ENCODE data around the gene CACNA1B. TPM values are rescaled to one million over a fixed set of nuclear protein-coding genes. Genes with fewer than 3 reads are reported as not detected.

CACNA1B gene
- polyA plus RNA-seq, 4 donors = under 0.01 to 0.91 (median 0.18) TPM; not detected in 1

DNA sequence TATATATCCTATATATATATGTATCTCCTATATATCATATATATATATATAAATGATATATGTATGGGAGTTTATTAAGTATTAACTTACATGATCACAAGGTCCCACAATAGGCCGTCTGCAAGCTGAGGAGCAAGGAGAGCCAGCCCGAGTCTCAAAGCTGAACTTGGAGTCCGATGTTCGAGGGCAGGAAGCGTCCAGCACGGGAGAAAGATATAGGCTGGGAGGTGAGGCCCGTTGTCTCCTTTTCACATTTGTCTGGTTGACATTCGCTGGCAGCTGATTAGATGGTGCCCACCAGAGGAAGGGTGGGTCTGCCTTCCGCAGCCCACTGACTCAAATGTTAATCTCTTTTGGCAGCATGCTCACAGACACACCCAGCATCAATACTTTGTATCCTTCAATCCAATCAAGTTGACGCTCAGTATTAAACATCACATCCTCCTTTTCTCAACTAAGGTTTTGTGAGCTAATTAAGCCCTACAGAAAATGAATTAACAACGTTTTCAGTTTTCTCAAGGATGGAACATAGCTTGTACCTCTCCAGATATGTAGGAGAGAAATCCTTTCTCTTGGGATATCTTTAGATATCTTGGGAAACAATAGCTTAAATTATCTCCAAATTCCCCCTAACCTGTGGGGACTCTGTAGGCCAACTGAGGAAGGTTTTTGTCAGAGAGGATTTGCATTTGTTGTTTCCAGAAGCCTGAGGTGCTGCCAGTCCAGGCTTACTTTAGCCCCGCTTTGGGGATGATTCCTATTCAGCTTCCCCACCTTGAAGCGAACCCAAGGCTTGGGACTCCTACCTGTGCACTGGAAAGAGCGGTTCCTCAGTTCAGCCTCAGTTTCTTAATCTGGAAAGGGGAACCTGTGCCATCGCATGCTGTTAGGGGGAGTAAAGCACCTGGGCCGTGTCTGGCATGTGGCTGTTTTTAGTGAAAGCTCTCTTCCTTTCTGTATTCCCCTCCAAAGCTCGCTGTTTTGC lies 163.2 kb downstream of the CACNA1B start:
- H3K36me3 ChIP-seq (ENCODE audit: control insufficient read depth in 3 of 3, insufficient read depth in 2 of 3, low read depth in 1 of 3, low read length in 3 of 3) = no peaks in the 10 kb centered on the region
- FAIRE-seq = no peak
- H3K27me3 ChIP-seq (ENCODE audit: control insufficient read depth in 3 of 3, insufficient read depth in 3 of 3, low read length in 3 of 3) = no peaks in the 10 kb centered on the region
- DNase-seq = no peak
- no peak overlapping the region for H3K4me3 ChIP-seq (ENCODE audit: low read depth in 1 of 3, low read length in 3 of 3)
- H3K27ac ChIP-seq (ENCODE audit: low read depth in 1 of 3, low read length in 2 of 3) = no peak overlapping the region
- no peaks in the 10 kb centered on the region for H3K4me1 ChIP-seq (ENCODE audit: control insufficient read depth in 3 of 3, insufficient read depth in 2 of 3, low read depth in 1 of 3, low read length in 2 of 3)
- no peaks in the 10 kb centered on the region for H3K9me3 ChIP-seq (ENCODE audit: control insufficient read depth in 2 of 2, insufficient read depth in 1 of 2, low read depth in 1 of 2, low read length in 1 of 2)
- 82 to 87% (median 85%) methylated on average over 17 of the region's 17 CpGs for WGBS, 3 donors

DNA sequence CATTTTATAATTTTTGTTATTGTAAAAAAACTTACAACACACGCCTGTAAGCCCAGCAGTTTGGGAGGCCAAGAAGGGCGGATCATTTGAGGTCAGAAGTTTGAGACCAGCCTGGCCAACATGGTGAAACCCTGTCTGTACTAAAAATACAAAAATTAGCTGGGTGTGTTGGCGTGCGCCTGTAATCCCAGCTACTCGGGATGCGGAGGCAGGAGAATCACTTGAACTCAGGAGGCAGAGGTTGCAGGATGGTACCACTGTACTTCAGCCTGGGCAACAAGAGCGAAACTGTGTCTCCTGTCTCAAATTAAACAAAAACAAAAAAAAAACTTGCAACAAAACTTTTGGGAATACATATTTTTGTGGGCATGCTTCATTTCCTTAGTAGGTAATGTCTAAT lies 164.6 kb downstream of the CACNA1B start:
- Histone ChIP-seq H3K4me3 (ENCODE audit: low read depth in 1 of 3, low read length in 3 of 3) (no peak overlapping the region), H3K36me3 (ENCODE audit: control insufficient read depth in 3 of 3, insufficient read depth in 2 of 3, low read depth in 1 of 3, low read length in 3 of 3) (no peaks in the 10 kb centered on the region), H3K9me3 (ENCODE audit: control insufficient read depth in 2 of 2, insufficient read depth in 1 of 2, low read depth in 1 of 2, low read length in 1 of 2) (no peaks in the 10 kb centered on the region), H3K27ac (ENCODE audit: low read depth in 1 of 3, low read length in 2 of 3) (no peak overlapping the region), H3K27me3 (ENCODE audit: control insufficient read depth in 3 of 3, insufficient read depth in 3 of 3, low read length in 3 of 3) (no peaks in the 10 kb centered on the region), H3K4me1 (ENCODE audit: control insufficient read depth in 3 of 3, insufficient read depth in 2 of 3, low read depth in 1 of 3, low read length in 2 of 3) (no peaks in the 10 kb centered on the region)
- WGBS, 3 donors = 84 to 87% (median 87%) methylated on average over 7 of the region's 7 CpGs
- FAIRE-seq (no peak), DNase-seq (no peak)

DNA sequence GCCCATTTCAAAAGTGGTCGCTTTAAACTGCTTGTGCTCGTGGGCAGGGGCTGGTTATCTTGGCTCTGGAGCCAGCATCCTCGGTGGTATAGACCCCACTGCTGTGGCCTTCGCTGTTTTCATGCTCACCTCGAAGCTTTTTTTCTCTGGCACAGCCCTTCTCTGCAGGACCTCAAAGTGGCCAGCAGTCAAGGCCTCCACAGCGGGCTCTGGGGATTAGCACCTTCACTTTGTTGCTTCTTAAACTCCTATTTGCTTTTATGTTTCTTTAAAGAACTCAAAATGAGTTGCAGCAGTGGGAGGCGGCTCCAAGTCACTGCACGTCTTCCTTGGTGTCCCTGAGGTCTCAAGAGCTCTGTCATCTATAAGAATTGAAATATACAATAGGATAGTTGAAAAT lies 165.1 kb downstream of the CACNA1B start:
- FAIRE-seq = no peak
- no peak for DNase-seq
- Histone ChIP-seq H3K4me1 (ENCODE audit: control insufficient read depth in 3 of 3, insufficient read depth in 2 of 3, low read depth in 1 of 3, low read length in 2 of 3) (no peaks in the 10 kb centered on the region), H3K36me3 (ENCODE audit: control insufficient read depth in 3 of 3, insufficient read depth in 2 of 3, low read depth in 1 of 3, low read length in 3 of 3) (no peaks in the 10 kb centered on the region), H3K4me3 (ENCODE audit: low read depth in 1 of 3, low read length in 3 of 3) (no peak overlapping the region), H3K27ac (ENCODE audit: low read depth in 1 of 3, low read length in 2 of 3) (no peak overlapping the region), H3K27me3 (ENCODE audit: control insufficient read depth in 3 of 3, insufficient read depth in 3 of 3, low read length in 3 of 3) (no peaks in the 10 kb centered on the region), H3K9me3 (ENCODE audit: control insufficient read depth in 2 of 2, insufficient read depth in 1 of 2, low read depth in 1 of 2, low read length in 1 of 2) (no peaks in the 10 kb centered on the region)
- 50 to 61% (median 58%) methylated on average over 8 of the region's 8 CpGs for WGBS, 3 donors

DNA sequence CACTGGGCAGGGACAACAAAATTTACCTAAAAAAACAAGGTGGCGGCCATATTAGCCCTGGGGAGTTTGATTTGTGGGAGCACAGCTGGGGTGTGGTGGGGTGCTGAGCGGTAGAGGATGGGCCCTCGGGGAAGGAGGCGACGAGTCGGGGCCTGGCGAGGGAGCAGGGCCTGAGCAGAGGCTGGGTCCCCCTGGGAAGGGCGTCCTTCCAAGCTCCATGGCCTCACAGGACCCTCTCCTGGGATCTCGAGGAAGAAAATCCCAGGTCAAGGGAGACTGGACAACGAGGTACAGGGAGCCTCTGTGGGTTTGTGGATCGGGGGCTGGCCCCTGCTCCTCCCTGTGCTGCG lies 165.5 kb downstream of the CACNA1B start:
- DNase-seq = no peak

DNA sequence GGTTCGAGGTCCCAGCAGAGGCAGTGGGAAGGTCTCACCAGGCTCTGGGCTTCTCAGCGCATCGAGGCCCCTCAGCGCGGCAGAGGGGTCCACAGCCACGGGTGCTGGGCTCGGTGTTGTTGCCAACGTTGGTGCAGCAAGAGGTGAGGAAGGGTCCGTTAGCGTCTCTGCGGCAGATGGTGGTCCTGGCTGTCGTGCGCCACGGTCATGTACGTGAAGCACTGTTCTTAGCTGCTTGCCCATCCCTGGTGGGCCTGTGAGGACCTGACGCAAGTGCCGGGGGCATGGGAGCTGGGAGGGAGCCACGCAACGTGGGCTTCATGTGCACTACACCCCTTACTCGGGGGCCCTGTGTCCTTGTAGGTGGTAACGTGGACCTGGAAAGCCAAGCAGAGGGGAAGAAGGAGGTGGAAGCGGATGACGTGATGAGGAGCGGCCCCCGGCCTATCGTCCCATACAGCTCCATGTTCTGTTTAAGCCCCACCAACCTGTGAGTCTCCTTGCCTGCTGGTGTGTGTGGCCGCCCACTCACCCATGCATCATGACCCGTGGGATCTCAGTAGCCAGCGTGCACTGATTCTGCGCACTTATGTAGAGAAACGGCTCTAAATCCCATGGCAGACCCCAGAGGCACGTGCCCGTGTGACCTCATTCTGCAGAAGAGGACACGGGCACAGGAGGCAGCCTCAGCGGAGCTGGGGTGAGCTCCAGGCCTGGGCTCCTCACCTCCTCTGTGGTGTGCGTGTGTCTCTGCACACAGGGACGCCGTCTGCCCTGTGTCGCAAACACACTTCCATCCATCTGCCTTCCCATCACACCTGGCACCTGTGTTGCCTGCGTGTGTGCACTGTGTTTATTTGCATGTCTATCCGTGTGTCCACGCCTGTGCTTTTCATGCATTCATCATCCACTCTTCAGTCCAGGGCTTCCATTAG lies 166.1 kb downstream of the CACNA1B start:
- no peaks in the 10 kb centered on the region for H3K36me3 ChIP-seq (ENCODE audit: control insufficient read depth in 3 of 3, insufficient read depth in 2 of 3, low read depth in 1 of 3, low read length in 3 of 3)
- FAIRE-seq = no peak
- no peak overlapping the region for H3K4me3 ChIP-seq (ENCODE audit: low read depth in 1 of 3, low read length in 3 of 3)
- DNase-seq = no peak
- no peaks in the 10 kb centered on the region for H3K4me1 ChIP-seq (ENCODE audit: control insufficient read depth in 3 of 3, insufficient read depth in 2 of 3, low read depth in 1 of 3, low read length in 2 of 3)
- no peaks in the 10 kb centered on the region for H3K9me3 ChIP-seq (ENCODE audit: control insufficient read depth in 2 of 2, insufficient read depth in 1 of 2, low read depth in 1 of 2, low read length in 1 of 2)
- 89 to 91% (median 89%) methylated on average over 41 to 42 of the region's 42 CpGs for WGBS, 3 donors
- H3K27me3 ChIP-seq (ENCODE audit: control insufficient read depth in 3 of 3, insufficient read depth in 3 of 3, low read length in 3 of 3) = no peaks in the 10 kb centered on the region
- H3K27ac ChIP-seq (ENCODE audit: low read depth in 1 of 3, low read length in 2 of 3) = no peak overlapping the region

More for the DNA sequence above, 165.5 kb downstream of the CACNA1B start:
- Histone ChIP-seq H3K4me3 (ENCODE audit: low read depth in 1 of 3, low read length in 3 of 3) (no peak overlapping the region), H3K27me3 (ENCODE audit: control insufficient read depth in 3 of 3, insufficient read depth in 3 of 3, low read length in 3 of 3) (no peaks in the 10 kb centered on the region), H3K27ac (ENCODE audit: low read depth in 1 of 3, low read length in 2 of 3) (no peak overlapping the region), H3K9me3 (ENCODE audit: control insufficient read depth in 2 of 2, insufficient read depth in 1 of 2, low read depth in 1 of 2, low read length in 1 of 2) (no peaks in the 10 kb centered on the region), H3K4me1 (ENCODE audit: control insufficient read depth in 3 of 3, insufficient read depth in 2 of 3, low read depth in 1 of 3, low read length in 2 of 3) (no peaks in the 10 kb centered on the region), H3K36me3 (ENCODE audit: control insufficient read depth in 3 of 3, insufficient read depth in 2 of 3, low read depth in 1 of 3, low read length in 3 of 3) (no peaks in the 10 kb centered on the region)
- 72 to 87% (median 84%) methylated on average over 11 to 12 of the region's 12 CpGs for WGBS, 3 donors
- FAIRE-seq = no peak

DNA sequence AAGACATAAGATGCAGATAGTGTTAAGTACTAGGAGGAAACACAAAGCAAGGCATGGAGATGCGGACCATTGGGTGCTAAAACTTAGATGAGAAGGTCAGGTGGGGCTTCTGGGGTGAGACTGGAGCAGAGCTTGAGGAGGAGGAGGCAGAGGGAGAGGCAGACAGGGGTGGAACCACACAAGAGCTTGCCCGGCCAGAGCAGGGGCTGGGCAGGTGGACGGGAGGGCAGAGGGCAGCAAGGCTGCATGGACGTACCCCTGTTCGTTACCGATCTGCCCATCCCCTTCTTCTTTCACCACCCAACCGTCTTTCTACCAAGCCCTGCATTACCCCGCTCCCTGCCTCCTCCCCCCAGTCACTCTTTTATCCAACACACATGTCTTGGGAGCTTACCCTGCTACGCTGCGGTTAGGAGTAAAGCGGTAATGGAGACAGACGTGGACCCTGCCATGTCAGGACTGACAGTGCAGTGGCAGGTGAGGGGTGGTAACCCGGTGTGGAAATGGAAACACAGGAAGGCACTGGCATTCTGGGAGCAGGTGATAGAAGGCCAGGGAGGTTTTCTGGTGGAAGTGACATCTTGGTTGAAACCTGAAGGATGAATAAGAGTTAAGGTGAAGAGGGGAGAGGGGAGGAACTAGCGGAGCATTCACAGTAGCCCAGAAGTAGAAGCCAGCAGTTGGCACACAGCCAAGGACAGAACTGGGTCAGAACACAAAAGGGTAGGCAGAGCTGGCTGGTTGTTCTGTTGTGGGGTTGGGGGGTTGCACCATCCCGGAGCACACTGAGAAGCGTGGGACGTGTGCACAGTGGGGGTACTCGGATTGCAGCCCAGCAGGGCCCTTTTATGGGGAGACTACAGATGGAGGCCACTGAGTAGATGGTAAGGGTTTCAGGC lies 167.2 kb downstream of the CACNA1B start:
- DNase-seq = no peak

DNA sequence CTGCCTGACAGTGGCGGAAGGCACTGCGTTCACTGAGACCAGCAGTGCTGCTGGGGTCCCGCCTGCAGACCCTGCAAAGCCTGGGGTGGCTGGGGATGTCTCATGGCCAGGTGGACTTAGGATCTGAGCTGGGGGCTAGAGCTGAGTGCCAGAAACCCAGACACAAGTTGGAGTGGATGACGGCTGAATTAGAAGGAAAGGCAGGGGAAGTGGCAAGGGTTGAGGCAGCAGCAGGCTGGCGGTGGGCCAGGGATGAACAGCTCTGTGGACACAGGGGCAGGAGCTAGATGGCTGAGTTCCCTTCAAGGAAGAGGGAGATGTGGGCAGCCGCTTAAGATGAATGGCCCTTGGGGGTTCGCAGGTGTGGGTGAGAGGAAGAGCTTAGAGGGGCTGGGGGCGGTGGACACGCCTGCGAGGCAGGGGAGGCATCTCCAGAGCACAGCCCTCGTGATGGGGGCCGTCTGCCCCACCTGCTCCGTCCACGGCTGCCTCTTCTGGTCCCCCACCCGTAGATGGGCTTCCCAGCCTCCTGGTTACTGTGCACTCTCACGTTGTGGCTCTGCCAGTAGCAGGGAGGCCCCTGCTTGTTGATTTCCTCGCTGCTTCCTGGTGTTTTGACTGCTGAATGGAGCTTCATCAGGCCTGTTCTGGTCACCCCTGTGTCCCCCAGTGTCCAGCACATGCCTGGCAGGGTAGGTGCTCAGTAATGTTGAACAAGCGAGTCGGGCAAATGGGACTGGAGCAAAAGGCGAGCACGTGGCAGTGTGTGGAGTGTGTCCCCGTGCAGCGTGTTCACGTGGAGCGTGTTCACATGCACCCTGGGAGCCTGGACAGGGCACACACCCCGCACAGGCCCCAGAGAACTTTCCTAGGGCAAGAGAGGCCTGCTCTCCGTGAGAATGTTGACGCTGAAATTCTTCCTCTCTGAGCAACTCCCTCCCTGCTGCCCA lies 168.2 kb downstream of the CACNA1B start:
- FAIRE-seq (no peak), DNase-seq (no peak)
- no peak overlapping the region for H3K4me3 ChIP-seq (ENCODE audit: low read depth in 1 of 3, low read length in 3 of 3)
- H3K27ac ChIP-seq (ENCODE audit: low read depth in 1 of 3, low read length in 2 of 3) = no peak overlapping the region
- H3K36me3 ChIP-seq (ENCODE audit: control insufficient read depth in 3 of 3, insufficient read depth in 2 of 3, low read depth in 1 of 3, low read length in 3 of 3) = no peaks in the 10 kb centered on the region
- WGBS, 3 donors = 74 to 77% (median 77%) methylated on average over 27 to 28 of the region's 28 CpGs
- H3K9me3 ChIP-seq (ENCODE audit: control insufficient read depth in 2 of 2, insufficient read depth in 1 of 2, low read depth in 1 of 2, low read length in 1 of 2) = no peaks in the 10 kb centered on the region
- no peaks in the 10 kb centered on the region for H3K27me3 ChIP-seq (ENCODE audit: control insufficient read depth in 3 of 3, insufficient read depth in 3 of 3, low read length in 3 of 3)
- H3K4me1 ChIP-seq (ENCODE audit: control insufficient read depth in 3 of 3, insufficient read depth in 2 of 3, low read depth in 1 of 3, low read length in 2 of 3) = no peaks in the 10 kb centered on the region

More for the DNA sequence above, 167.2 kb downstream of the CACNA1B start:
- Histone ChIP-seq H3K27ac (ENCODE audit: low read depth in 1 of 3, low read length in 2 of 3) (no peak overlapping the region), H3K27me3 (ENCODE audit: control insufficient read depth in 3 of 3, insufficient read depth in 3 of 3, low read length in 3 of 3) (no peaks in the 10 kb centered on the region), H3K4me1 (ENCODE audit: control insufficient read depth in 3 of 3, insufficient read depth in 2 of 3, low read depth in 1 of 3, low read length in 2 of 3) (no peaks in the 10 kb centered on the region), H3K36me3 (ENCODE audit: control insufficient read depth in 3 of 3, insufficient read depth in 2 of 3, low read depth in 1 of 3, low read length in 3 of 3) (no peaks in the 10 kb centered on the region), H3K4me3 (ENCODE audit: low read depth in 1 of 3, low read length in 3 of 3) (no peak overlapping the region), H3K9me3 (ENCODE audit: control insufficient read depth in 2 of 2, insufficient read depth in 1 of 2, low read depth in 1 of 2, low read length in 1 of 2) (no peaks in the 10 kb centered on the region)
- no peak for FAIRE-seq
- WGBS, 3 donors = 84 to 85% (median 84%) methylated on average over 17 to 18 of the region's 18 CpGs
